Fibroblast of lung (primary cell): ENCODE results near the gene MFSD12. TPM values are rescaled to one million over a fixed set of nuclear protein-coding genes. Genes with fewer than 3 reads are reported as not detected.

Experiments used
- DNase-seq, 2 donors: peaks; one replicate each; pipeline versions ENCODE4 v3.0.0 to v3.0.0-alpha.2; 2010; ENCODE audit warnings: low read depth in 2 of 2
- H2AFZ ChIP-seq: 2 replicates; pipeline ENCODE4 v1.5.1; 2012; ENCODE audit warnings: low read length, control low read depth, inconsistent platforms
- H3K27ac ChIP-seq: 2 replicates; pipeline ENCODE4 v1.5.1; 2011; ENCODE audit warnings: low read length, control low read depth; ENCODE audit not compliant: insufficient read depth
- H3K27me3 ChIP-seq: 2 replicates; pipeline ENCODE4 v1.5.1; 2011; ENCODE audit warnings: mild to moderate bottlenecking, low read length; ENCODE audit not compliant: control insufficient read depth, insufficient read depth
- H3K36me3 ChIP-seq: 2 replicates; pipeline ENCODE4 v1.5.1; 2011; ENCODE audit warnings: low read length; ENCODE audit not compliant: control insufficient read depth, insufficient read depth
- H3K4me1 ChIP-seq: 2 replicates; pipeline ENCODE4 v1.5.1; 2011; ENCODE audit warnings: low read length; ENCODE audit not compliant: control insufficient read depth, insufficient read depth; ENCODE audit errors: extremely low read depth
- H3K4me2 ChIP-seq: 2 replicates; pipeline ENCODE4 v1.5.1; 2011; ENCODE audit warnings: low read length, control low read depth; ENCODE audit not compliant: insufficient read depth; ENCODE audit errors: extremely low read depth
- H3K4me3 ChIP-seq, 4 experiments: fragments of 200-600 bp in 1 of 4; sonication (generic) in 1 of 4; replicated peaks in 1 of 4; 2 replicates each; pipeline ENCODE4 v1.5.1; 2011 to 2016; ENCODE audit warnings: low read length in 4 of 4, low read depth in 3 of 4, mild to moderate bottlenecking in 3 of 4, control low read depth in 2 of 4, inconsistent platforms in 1 of 4, mixed read lengths in 1 of 4; ENCODE audit not compliant: insufficient read depth in 1 of 4; ENCODE audit errors: control extremely low read depth in 1 of 4
- H3K79me2 ChIP-seq: 2 replicates; pipeline ENCODE4 v1.5.1; 2012; ENCODE audit warnings: mild to moderate bottlenecking, low read length, inconsistent platforms; ENCODE audit not compliant: control insufficient read depth, insufficient read depth
- H3K9ac ChIP-seq: 2 replicates; pipeline ENCODE4 v1.5.1; 2011; ENCODE audit warnings: mild to moderate bottlenecking, low read length, control low read depth; ENCODE audit not compliant: insufficient read depth
- H3K9me3 ChIP-seq: 2 replicates; pipeline ENCODE4 v1.5.1; 2012; ENCODE audit warnings: low read depth, low read length; ENCODE audit not compliant: control insufficient read depth, insufficient read depth
- H4K20me1 ChIP-seq: 2 replicates; pipeline ENCODE4 v1.5.1; 2011; ENCODE audit warnings: low read length; ENCODE audit not compliant: control insufficient read depth, insufficient read depth; ENCODE audit errors: extremely low read depth
- EZH2 ChIP-seq: IDR thresholded peaks from 2 replicates; pipeline ENCODE4 v1.5.1; 2012; ENCODE audit warnings: low read length, control low read depth, mild to moderate bottlenecking; ENCODE audit errors: missing control alignments
- polyA plus RNA-seq, 2 donors: library from polyadenylated mRNA; depleted of rRNA in 1 of 2; stranded (reverse) in 1 of 2; unstranded in 1 of 2; fragments of >200 nt; gene quantifications; 2 replicates each; pipeline ENCODE4 v1.2.1, GENCODE V29; 2011 to 2012; ENCODE audit warnings: missing spikeins in 1 of 2
- total RNA-seq: library from RNA; depleted of rRNA; stranded (reverse); fragments of >200 nt; gene quantifications from 2 replicates; pipeline ENCODE4 v1.2.1, GENCODE V29; 2014
- TF ChIP-seq, protein P1 (sequence below), 2 donors: IDR thresholded peaks in 1 of 2; conservative IDR thresholded peaks in 1 of 2; 1 replicate in 1 of 2; 2 replicates in 1 of 2; pipeline ENCODE4 v1.5.1; 2011 to 2012; ENCODE audit warnings: low read length in 2 of 2, control low read depth in 1 of 2, inconsistent platforms in 1 of 2, low read depth in 1 of 2, mild to moderate bottlenecking in 1 of 2

MFSD12 gene
- total and polyA plus RNA-seq, 2 donors (not counting 1 experiment from before 2014, with no cell fraction given), result 20.6 to 79.9 TPM

DNA sequence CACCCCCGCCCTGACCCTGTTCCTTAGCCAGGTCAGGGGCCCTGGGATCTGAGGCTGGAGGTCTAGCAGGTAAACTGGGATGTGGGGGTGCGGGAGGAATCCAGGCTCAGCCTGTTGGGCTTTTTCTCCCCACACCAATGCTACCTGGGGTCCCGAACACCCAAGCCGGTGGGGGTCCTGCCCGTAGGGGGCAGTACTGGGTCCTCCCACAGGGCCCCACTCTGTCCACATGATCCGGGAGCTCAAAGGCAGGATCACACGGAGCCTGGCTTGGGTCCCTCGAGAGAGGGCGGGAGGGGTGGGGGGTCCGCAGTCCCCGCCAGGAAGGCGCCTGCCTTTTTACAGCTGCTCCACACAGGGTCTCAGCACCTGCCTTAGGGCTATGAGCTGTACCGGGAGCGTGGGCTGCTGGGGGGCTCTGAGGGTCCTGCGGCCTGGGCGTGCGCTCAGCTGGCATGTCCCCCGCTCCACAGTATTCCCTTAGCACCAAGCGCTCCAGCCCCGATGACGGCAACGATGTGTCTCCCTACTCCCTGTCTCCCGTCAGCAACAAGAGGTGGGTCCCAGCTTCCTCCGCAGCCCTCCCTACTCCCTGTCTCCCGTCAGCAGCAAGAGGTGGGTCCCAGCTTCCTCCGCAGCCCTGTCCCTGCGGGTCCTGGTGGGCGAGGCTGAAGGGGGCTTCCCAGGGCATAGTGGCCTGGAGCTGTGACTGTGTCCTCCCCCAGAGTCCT is 30.7 kb downstream of the MFSD12 start:
- H3K27ac ChIP-seq, result no peak overlapping the region
- H3K4me3 ChIP-seq, result no peak overlapping the region
- H3K4me1 ChIP-seq, result no peaks in the 10 kb centered on the region
- no peaks in the 10 kb centered on the region for H4K20me1 ChIP-seq
- H3K27me3 ChIP-seq, result no peaks in the 10 kb centered on the region
- DNase-seq, result no peak
- no peak overlapping the region for H3K9ac ChIP-seq
- no peaks in the 10 kb centered on the region for H3K9me3 ChIP-seq
- H2AFZ ChIP-seq, result no peak overlapping the region
- peaks cover 11% of the 10 kb centered on the region for H3K79me2 ChIP-seq
- H3K4me2 ChIP-seq, result no peak overlapping the region
- peaks cover 37% of the 10 kb centered on the region for H3K36me3 ChIP-seq
- no peak for TF ChIP-seq EZH2
- TF ChIP-seq, protein P1, sequence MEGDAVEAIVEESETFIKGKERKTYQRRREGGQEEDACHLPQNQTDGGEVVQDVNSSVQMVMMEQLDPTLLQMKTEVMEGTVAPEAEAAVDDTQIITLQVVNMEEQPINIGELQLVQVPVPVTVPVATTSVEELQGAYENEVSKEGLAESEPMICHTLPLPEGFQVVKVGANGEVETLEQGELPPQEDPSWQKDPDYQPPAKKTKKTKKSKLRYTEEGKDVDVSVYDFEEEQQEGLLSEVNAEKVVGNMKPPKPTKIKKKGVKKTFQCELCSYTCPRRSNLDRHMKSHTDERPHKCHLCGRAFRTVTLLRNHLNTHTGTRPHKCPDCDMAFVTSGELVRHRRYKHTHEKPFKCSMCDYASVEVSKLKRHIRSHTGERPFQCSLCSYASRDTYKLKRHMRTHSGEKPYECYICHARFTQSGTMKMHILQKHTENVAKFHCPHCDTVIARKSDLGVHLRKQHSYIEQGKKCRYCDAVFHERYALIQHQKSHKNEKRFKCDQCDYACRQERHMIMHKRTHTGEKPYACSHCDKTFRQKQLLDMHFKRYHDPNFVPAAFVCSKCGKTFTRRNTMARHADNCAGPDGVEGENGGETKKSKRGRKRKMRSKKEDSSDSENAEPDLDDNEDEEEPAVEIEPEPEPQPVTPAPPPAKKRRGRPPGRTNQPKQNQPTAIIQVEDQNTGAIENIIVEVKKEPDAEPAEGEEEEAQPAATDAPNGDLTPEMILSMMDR (conservative IDR thresholded peaks at IDR 0.05 in 1 of 2, IDR thresholded peaks at IDR 0.05 in 1 of 2; ENCODE audit: low read depth in 1 of 2, low read length in 2 of 2), result no peak

DNA sequence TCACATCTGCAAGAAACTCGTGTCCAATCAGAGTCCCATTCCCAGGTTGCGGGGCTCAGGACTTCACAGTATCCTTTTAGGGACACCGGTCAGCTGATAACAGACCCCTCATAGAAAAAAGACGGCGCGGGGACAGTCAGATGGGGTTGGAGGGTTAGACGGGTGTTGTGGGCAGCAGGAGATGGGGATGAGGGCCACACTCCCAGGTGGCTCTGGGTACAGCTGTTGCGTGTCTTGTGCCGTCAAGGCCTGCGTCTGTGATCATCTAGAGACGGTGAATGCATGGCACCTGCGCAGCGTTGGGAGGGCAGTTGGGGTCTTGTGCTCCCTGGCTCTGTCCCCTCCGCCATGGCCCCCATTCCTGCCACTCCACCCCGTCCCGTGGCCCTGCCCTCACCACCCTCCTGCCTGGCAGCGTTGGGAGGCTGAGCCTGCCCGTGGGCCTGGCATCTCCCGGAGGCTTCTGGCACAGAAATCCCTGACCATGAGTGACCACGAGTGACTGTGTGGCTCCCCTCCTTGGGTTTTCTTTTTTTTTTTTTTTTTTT is 32.4 kb downstream of the MFSD12 start:
- Histone ChIP-seq H3K4me2 (no peak overlapping the region), H3K79me2 (peaks cover 25% of the 10 kb centered on the region), H3K36me3 (peaks cover 33% of the 10 kb centered on the region), H4K20me1 (no peaks in the 10 kb centered on the region), H3K9me3 (no peaks in the 10 kb centered on the region), H3K27ac (no peak overlapping the region), H2AFZ (no peak overlapping the region), H3K4me3 (no peak overlapping the region), H3K4me1 (no peaks in the 10 kb centered on the region), H3K27me3 (no peaks in the 10 kb centered on the region), H3K9ac (no peak overlapping the region)
- no peak for TF ChIP-seq EZH2
- TF ChIP-seq, protein P1 (conservative IDR thresholded peaks at IDR 0.05 in 1 of 2, IDR thresholded peaks at IDR 0.05 in 1 of 2; ENCODE audit: low read depth in 1 of 2, low read length in 2 of 2), result no peak
- DNase-seq, result no peak

DNA sequence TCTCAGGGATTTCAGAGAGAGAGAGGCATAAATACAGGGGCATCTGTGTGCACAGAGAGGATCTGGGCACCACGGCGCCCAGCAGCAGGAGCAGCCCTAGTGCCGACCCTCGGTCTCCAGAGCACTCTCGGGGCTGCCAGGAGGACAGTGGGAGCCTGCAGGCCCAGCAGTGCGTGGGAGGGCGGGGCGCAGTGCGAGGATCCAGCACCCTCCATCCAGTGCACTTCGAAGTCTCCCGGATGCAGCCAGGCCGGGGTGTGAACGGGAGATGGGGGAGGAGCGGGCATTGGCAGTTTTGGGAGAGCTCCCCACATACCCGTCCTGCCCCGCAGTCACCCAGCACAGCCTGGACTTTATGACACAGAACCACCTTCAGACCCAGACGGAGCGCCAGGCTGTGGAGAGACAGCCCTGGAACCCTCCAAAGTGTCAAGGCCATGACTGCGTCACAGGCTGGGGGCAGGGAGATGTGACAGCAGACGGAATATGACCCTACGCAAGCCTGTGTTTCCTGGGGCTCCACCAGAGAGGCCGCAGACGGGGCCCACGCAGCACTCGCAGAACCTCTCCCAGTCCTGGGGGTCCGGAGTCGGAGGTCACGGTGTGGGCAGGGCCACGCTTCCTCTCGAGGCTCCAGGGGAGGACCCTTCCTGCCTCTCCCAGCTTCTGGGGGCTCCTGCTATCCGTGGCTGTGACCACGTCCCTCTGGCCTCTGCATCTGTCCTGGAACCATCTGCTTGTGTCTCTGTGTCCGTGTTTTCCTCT is 33.1 kb downstream of the MFSD12 start:
- Histone ChIP-seq H3K9me3 (no peaks in the 10 kb centered on the region), H3K79me2 (peaks cover 32% of the 10 kb centered on the region), H3K27me3 (no peaks in the 10 kb centered on the region), H3K27ac (no peak overlapping the region), H2AFZ (no peak overlapping the region), H3K4me2 (no peak overlapping the region), H4K20me1 (no peaks in the 10 kb centered on the region), H3K36me3 (peaks cover 34% of the 10 kb centered on the region), H3K4me1 (no peaks in the 10 kb centered on the region), H3K9ac (no peak overlapping the region), H3K4me3 (no peak overlapping the region)
- DNase-seq, result no peak
- TF ChIP-seq EZH2, result no peak
- TF ChIP-seq, protein P1 (conservative IDR thresholded peaks at IDR 0.05 in 1 of 2, IDR thresholded peaks at IDR 0.05 in 1 of 2; ENCODE audit: low read depth in 1 of 2, low read length in 2 of 2), result no peak
